Ishikawa (cell line): ENCODE data around the gene MDFI.

Experiments used
- CEBPB ChIP-seq: IDR thresholded peaks from 2 replicates; pipeline ENCODE4 v1.6.1; 2012
- CREB1 ChIP-seq: IDR thresholded peaks from 2 replicates; pipeline ENCODE4 v1.6.1; 2012; ENCODE audit warnings: low read depth
- EGR1 ChIP-seq: IDR thresholded peaks from 2 replicates; pipeline ENCODE4 v1.6.1; 2012
- EP300 ChIP-seq: IDR thresholded peaks from 2 replicates; pipeline ENCODE4 v1.6.1; 2012; ENCODE audit warnings: borderline replicate concordance
- FOXM1 ChIP-seq: IDR thresholded peaks from 2 replicates; pipeline ENCODE4 v1.6.1; 2012; ENCODE audit warnings: low read depth, borderline replicate concordance
- NFIC ChIP-seq: IDR thresholded peaks from 2 replicates; pipeline ENCODE4 v1.6.1; 2012
- RAD21 ChIP-seq: IDR thresholded peaks from 2 replicates; pipeline ENCODE4 v1.6.1; 2012; ENCODE audit warnings: low read depth
- TAF1 ChIP-seq: IDR thresholded peaks from 2 replicates; pipeline ENCODE4 v1.6.1; 2012; ENCODE audit warnings: low read depth, mild to moderate bottlenecking
- TCF12 ChIP-seq: IDR thresholded peaks from 2 replicates; pipeline ENCODE4 v1.6.1; 2012; ENCODE audit warnings: low read depth
- TEAD4 ChIP-seq: IDR thresholded peaks from 2 replicates; pipeline ENCODE4 v1.6.1; 2012
- YY1 ChIP-seq: IDR thresholded peaks from 2 replicates; pipeline ENCODE4 v1.6.1; 2012; ENCODE audit warnings: low read depth
- ZBTB7A ChIP-seq: IDR thresholded peaks from 2 replicates; pipeline ENCODE4 v1.6.1; 2012; ENCODE audit warnings: low read depth
- TF ChIP-seq, protein P1 (sequence below): IDR thresholded peaks from 2 replicates; pipeline ENCODE4 v1.6.1; 2012
- TF ChIP-seq, protein P2 (sequence below): IDR thresholded peaks from 2 replicates; pipeline ENCODE4 v1.6.1; 2012; ENCODE audit warnings: low read depth, mild to moderate bottlenecking
- TF ChIP-seq, protein P3 (sequence below): IDR thresholded peaks from 2 replicates; pipeline ENCODE4 v1.6.1; 2012

MDFI gene

DNA sequence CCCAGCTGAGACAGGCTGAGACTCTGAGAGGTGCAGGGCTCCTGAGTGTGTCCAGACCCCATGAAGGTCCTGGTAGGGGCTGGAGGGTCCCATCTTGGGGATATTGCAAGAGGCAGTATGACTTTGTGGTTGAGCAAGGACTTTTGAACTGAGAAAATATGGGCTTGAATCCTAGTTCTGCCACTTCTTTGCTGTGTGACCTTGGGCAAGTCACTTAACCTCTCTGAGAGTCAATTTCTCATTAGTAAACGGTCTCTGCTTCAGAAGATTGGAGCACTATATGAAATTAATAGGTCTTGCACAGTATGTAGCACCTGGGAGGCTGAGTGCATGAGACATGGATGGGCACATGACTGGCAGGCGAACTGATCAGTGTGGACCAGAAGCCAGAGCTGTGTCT is 54.5 kb downstream of the MDFI start:
- TF ChIP-seq FOXM1 (no peak), NFIC (no peak), RAD21 (no peak), EP300 (no peak), YY1 (no peak), TEAD4 (no peak)

DNA sequence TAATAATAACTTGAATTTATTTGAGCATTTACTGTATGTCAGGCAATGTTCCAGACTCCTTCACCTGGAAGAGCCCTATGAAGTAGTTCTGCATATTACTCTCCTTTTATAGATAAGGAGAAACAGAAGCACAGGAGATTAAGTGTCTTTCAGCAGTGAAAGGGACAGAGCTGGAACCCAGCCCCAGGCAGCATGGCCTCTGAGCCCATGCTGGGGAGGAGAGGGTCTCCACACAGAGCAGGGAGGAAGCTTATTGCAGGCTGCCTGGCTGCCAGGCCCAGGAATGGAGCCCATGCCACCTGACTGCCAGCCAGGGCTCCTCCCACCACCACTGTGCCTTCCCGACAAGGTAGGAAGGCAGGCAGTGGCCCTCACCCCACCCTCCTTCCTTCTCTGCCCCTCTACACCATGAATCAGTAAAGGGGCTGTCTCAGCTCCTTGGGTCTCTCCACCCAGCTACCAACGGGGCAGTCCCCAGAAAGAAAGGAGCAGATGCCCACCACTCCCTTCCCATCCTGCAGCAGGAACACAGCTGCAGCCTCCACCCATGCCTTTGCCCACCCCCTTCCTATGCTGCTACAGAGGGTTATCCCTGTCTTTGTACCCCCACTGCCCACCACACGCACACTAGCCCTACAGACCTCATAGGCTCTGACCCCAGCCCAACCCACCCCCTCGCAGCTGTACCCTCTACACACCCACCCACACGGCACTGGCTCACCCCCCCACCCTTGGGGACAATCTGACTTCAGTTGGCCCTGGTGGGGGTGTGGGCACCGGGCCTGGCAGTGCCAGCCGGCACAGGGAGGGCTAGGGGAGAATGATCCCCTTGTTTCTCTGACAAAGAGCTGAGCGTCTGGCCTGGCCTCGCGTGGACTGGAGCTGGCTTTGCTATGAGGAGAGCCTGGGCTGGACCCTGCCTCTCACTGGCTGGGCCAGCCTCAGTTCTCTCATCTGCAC is 55.3 kb downstream of the MDFI start:
- TF ChIP-seq EP300, result no peak
- TF ChIP-seq, protein P1, sequence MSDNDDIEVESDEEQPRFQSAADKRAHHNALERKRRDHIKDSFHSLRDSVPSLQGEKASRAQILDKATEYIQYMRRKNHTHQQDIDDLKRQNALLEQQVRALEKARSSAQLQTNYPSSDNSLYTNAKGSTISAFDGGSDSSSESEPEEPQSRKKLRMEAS, result no peak

DNA sequence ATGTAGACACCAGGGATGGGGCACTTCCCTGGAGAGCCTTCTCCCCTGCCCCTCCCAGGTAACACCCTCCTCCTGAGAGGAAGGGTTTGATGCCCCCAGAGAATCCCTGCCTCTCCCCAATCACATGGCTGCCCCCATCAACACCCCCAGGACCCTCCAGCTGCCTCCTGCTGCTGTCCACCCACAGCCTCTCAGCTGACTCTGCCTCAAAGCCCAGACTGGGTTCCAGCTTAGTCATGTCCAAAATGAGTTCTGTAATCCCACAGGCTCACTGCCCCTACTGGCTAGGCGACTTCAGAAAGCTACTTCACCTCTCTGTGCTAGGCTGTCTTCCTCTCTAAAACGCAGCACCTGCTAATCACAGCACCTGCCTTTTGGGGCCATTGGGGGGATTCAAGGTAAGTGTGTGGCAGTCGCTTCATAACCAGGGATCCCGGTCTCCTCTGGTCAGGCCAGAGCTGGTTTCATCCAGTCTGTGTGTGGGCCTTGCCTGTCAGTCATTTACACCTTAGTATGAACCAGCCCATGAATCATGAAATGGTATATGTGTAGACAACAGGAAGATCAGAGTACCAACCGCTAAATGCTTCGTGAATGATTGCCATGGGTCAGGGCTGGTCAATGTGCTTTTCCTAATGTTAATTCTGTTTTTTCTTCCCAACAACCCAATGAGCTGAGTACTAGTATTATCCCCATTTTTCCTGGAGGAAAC is 56.7 kb downstream of the MDFI start:
- TF ChIP-seq TEAD4 (no peak), EP300 (no peak), TAF1 (no peak), TCF12 (no peak), RAD21 (no peak), NFIC (no peak), CEBPB (no peak), FOXM1 (no peak), YY1 (no peak), ZBTB7A (no peak), EGR1 (no peak), CREB1 (no peak)
- TF ChIP-seq, protein P2, sequence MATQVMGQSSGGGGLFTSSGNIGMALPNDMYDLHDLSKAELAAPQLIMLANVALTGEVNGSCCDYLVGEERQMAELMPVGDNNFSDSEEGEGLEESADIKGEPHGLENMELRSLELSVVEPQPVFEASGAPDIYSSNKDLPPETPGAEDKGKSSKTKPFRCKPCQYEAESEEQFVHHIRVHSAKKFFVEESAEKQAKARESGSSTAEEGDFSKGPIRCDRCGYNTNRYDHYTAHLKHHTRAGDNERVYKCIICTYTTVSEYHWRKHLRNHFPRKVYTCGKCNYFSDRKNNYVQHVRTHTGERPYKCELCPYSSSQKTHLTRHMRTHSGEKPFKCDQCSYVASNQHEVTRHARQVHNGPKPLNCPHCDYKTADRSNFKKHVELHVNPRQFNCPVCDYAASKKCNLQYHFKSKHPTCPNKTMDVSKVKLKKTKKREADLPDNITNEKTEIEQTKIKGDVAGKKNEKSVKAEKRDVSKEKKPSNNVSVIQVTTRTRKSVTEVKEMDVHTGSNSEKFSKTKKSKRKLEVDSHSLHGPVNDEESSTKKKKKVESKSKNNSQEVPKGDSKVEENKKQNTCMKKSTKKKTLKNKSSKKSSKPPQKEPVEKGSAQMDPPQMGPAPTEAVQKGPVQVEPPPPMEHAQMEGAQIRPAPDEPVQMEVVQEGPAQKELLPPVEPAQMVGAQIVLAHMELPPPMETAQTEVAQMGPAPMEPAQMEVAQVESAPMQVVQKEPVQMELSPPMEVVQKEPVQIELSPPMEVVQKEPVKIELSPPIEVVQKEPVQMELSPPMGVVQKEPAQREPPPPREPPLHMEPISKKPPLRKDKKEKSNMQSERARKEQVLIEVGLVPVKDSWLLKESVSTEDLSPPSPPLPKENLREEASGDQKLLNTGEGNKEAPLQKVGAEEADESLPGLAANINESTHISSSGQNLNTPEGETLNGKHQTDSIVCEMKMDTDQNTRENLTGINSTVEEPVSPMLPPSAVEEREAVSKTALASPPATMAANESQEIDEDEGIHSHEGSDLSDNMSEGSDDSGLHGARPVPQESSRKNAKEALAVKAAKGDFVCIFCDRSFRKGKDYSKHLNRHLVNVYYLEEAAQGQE, result no peak
- TF ChIP-seq, protein P1, result no peak
- TF ChIP-seq, protein P3, sequence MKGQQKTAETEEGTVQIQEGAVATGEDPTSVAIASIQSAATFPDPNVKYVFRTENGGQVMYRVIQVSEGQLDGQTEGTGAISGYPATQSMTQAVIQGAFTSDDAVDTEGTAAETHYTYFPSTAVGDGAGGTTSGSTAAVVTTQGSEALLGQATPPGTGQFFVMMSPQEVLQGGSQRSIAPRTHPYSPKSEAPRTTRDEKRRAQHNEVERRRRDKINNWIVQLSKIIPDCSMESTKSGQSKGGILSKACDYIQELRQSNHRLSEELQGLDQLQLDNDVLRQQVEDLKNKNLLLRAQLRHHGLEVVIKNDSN, result no peak

DNA sequence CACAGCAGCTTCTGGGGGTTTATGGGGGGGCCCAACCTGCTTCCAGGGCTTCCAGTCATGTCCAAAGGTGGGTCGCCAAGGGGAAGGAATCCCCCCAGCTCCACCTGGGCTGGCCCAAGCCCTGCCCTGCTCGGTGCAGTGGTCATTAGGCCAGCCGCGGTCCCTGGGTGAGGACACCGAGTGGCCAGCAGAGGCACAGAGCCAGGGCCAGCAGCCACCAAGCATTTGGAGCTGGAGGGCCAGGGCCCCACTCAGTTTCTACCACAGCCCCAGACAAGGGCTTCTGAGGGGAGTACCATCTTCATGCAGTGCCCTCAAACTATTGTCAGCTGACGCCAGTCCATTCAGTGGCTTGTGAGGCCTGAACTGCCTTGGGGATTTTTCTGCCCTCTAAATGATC is 57.6 kb downstream of the MDFI start:
- TF ChIP-seq TAF1 (no peak), EP300 (no peak), FOXM1 (no peak), YY1 (no peak), CREB1 (no peak)
- TF ChIP-seq, protein P1, result no peak

DNA sequence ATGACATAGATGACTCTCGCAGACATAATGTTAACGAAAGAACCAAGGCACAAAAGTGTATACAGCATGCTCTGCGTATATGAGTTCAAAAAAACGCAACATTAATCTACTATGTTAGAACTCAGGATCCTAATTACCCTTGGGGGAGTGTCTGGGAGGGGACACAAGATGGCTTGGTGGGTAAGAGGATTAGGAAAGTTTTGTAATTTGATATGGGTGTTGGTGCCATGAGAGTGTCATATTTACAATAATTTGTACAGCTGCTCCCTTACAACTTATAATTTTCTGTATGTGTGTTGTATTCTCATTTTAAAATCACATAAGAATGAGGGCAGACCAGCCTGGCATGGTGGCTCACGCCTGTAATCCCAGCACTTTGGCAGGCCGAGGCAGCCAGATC is 58.5 kb downstream of the MDFI start:
- TF ChIP-seq RAD21 (no peak), YY1 (no peak), NFIC (no peak), CEBPB (no peak), TAF1 (no peak), TCF12 (no peak), FOXM1 (no peak), ZBTB7A (no peak), EGR1 (no peak), CREB1 (no peak), EP300 (no peak), TEAD4 (no peak)
- TF ChIP-seq, protein P2, result no peak
- TF ChIP-seq, protein P1, result no peak
- TF ChIP-seq, protein P3, result no peak
